ENCODE measurements around the gene CD83. TPM values are rescaled to one million over a fixed set of nuclear protein-coding genes. Genes with fewer than 3 reads are reported as not detected.

The CD83 gene
- total RNA-seq, 1 experiment from 2014 or later, result 1.0 TPM

DNA sequence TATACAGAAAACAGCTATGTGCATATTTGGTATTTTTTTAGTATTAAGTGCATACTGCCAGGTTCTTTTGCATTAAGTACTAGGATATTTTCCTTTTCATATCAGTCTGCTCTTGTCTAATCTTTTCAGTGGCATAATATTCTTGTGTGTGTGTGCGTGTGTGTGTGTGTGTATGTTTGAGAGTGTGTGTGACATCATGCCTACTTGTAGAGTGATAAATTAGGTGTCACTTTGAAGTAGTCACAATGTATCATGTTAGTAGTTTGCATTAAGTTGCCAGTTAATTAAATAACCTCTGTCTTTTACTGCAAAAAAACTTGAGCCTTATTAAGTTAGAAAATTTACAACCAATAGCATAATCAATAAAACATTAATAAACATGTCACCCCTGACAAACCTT, 65.3 kb downstream of the CD83 start:
- no peaks in the 10 kb centered on the region for H3K27me3 ChIP-seq (replicated peaks; ENCODE audit: control insufficient read depth, insufficient read depth, low read length)
- H3K9me3 ChIP-seq, result peaks cover 3% of the 10 kb centered on the region; the same call in 1 of the 2 replicates
- TF ChIP-seq, protein P1, sequence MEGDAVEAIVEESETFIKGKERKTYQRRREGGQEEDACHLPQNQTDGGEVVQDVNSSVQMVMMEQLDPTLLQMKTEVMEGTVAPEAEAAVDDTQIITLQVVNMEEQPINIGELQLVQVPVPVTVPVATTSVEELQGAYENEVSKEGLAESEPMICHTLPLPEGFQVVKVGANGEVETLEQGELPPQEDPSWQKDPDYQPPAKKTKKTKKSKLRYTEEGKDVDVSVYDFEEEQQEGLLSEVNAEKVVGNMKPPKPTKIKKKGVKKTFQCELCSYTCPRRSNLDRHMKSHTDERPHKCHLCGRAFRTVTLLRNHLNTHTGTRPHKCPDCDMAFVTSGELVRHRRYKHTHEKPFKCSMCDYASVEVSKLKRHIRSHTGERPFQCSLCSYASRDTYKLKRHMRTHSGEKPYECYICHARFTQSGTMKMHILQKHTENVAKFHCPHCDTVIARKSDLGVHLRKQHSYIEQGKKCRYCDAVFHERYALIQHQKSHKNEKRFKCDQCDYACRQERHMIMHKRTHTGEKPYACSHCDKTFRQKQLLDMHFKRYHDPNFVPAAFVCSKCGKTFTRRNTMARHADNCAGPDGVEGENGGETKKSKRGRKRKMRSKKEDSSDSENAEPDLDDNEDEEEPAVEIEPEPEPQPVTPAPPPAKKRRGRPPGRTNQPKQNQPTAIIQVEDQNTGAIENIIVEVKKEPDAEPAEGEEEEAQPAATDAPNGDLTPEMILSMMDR (IDR thresholded peaks at IDR 0.05; ENCODE audit: insufficient read depth in 1 of 2, low read depth in 1 of 2, low read length in 1 of 2, severe bottlenecking in 1 of 2, unreplicated experiment in 1 of 2), result no peak
- ChIA-PET POLR2A (no interaction called here), CTCF (no interaction called here)
- Mint-ChIP-seq H3K9me3 (ENCODE audit: unreplicated experiment) (no peaks in the 10 kb centered on the region), H3K36me3 (ENCODE audit: insufficient read depth, unreplicated experiment) (no peaks in the 10 kb centered on the region), H3K27me3 (ENCODE audit: insufficient read depth, unreplicated experiment) (no peaks in the 10 kb centered on the region), H3K4me1 (ENCODE audit: low read depth, unreplicated experiment) (no peaks in the 10 kb centered on the region), H3K4me3 (ENCODE audit: unreplicated experiment) (no peak overlapping the region), H3K27ac (ENCODE audit: unreplicated experiment) (no peak overlapping the region)
- BruUV-seq (replicated peaks), result no TSS peak
- DNase-seq, result no peak
- H3K4me3 ChIP-seq (ENCODE audit: low read depth, low read length), result no peak overlapping the region
- intact Hi-C loops (cut with micrococcal nuclease; ENCODE audit: unreplicated experiment), result no loop called here
- 0 out of 2 replicates have a peak, but pooled peaks cover 2% of the 10 kb centered on the region for H3K4me1 ChIP-seq
- no peaks in the 10 kb centered on the region for H3K36me3 ChIP-seq (ENCODE audit: control insufficient read depth, insufficient read depth, low read length)

Other genes with a start within 250 kb of the CD83 start
- 0.39 and 1.1 TPM in 2 replicates for gene RNF182, start 192.8 kb upstream of the CD83 start, total RNA-seq (2022)

All from Caco-2 (cell line).